ENCODE results near the gene PHOX2A. TPM values are rescaled to one million over a fixed set of nuclear protein-coding genes. Genes with fewer than 3 reads are reported as not detected.
"Not testable (repeated sequence)": the region's sequence is repeated elsewhere in the genome, so short reads cannot be mapped to it uniquely, and the experiment has no call there.

PHOX2A gene
- total RNA-seq (not detected), polyA plus RNA-seq (not detected)

DNA sequence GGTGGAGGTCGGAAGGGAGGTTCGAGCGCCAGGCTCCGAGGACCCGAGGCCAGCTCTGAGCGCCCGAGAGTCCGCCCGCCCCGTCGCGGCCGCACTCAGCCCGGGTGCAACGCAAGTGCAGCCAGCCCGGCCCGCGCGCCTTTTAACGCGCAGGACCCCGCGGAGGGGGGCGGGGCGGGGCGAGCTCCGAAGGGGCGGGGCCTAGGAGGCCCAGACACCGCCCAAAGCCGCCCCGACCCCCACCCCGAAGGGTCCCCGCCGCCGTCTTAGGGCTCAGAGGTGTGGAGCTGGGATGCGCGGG is at the start of gene PHOX2A:
PHOX2A (minus strand) TSS at position 117 of the 301 bp plus-strand sequence. CDS start 172 bp downstream, outside the sequence.
- Mint-ChIP-seq H3K27me3 (peaks cover 42% of the 10 kb centered on the region in 2 donors), H3K4me3 (peak within 1 kb of the TSS; percentile 8 to 57 (median 35)), H3K27ac (peak within 1 kb of the TSS in 1 of 8 donors; percentile 30), H3K36me3 (peaks cover 0 to 1% (median 0%) of the 10 kb centered on the region in 3 donors), H3K4me1 (peaks cover 27 to 36% (median 27%) of the 10 kb centered on the region in 3 donors), H3K9me3 (peaks cover 0 to 2% (median 0%) of the 10 kb centered on the region in 5 donors)
- no peak for DNase-seq
- Histone ChIP-seq H3K4me1 (ENCODE audit: insufficient read depth, low read length) (peaks cover 11% of the 10 kb centered on the region), H3K4me3 (ENCODE audit: low read length) (no peak within 1 kb of the TSS), H3K27ac (ENCODE audit: low read depth, low read length) (no peak within 1 kb of the TSS), H3K27me3 (ENCODE audit: insufficient read depth, low read length, poor library complexity, severe bottlenecking) (peaks cover 60% of the 10 kb centered on the region), H3K9me3 (ENCODE audit: low read length) (no peaks in the 10 kb centered on the region), H3K36me3 (ENCODE audit: insufficient read depth, low read length) (no peaks in the 10 kb centered on the region)
- ChIA-PET CTCF (no interaction called here), POLR2A (no interaction called here)

- Mint-ChIP-seq H3K9me3 (no peaks in the 10 kb centered on the region), H3K4me1 (no peaks in the 10 kb centered on the region), H3K36me3 (peaks cover 0 to 45% (median 4%) of the 10 kb centered on the region in 3 donors), H3K27me3 (no peaks in the 10 kb centered on the region), H3K27ac (no peak overlapping the region), H3K4me3 (no peak overlapping the region)
- CTCF ChIA-PET: no interaction called here
- H3K4me1 ChIP-seq (ENCODE audit: insufficient read depth, low read length): no peaks in the 10 kb centered on the region
- no peaks in the 10 kb centered on the region for H3K27me3 ChIP-seq (ENCODE audit: insufficient read depth, low read length, poor library complexity, severe bottlenecking)
- no peaks in the 10 kb centered on the region for H3K9me3 ChIP-seq (ENCODE audit: low read length)
- no peak overlapping the region for H3K4me3 ChIP-seq (ENCODE audit: low read length)
- no peaks in the 10 kb centered on the region for H3K36me3 ChIP-seq (ENCODE audit: insufficient read depth, low read length)
- POLR2A ChIA-PET: no interaction called here
- no peak overlapping the region for H3K27ac ChIP-seq (ENCODE audit: low read depth, low read length)
- DNase-seq: no peak
These were observed 49.4 kb upstream of the PHOX2A start for GRCh38 chr11:72293391-72293790.

DNA sequence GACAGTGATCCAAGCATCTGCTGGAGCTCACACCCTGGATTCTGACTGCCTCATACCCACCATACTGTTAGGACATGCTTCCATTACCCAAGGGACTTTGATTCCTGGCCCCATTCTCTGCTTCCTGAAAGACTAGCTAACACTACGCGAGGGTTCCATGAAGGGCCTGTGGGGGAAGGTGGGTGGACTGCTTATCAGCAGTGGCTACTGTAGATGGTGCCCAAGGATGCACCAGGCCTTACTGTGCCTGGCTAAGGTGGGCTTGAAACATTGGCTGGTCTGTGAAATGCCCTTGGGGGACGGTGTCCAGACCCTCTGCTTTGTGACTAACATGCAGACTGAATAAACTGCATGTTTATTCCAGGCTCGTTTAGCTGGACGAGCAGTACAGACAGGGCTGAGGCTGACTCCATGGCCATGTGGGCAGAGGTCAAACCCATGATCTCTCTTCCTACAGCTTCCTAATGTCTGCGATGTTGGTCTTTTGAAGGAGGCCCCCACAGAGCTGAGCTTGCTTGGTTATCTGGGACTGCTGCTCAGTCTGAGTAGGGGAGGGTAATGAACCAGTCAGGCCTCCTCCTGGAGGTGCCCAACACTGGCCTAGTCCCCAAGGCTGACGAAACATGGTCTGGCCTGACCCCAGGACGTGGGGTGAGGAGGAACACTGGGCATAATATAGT is 48.3 kb upstream of the PHOX2A start:
- H3K36me3 ChIP-seq (ENCODE audit: insufficient read depth, low read length): no peaks in the 10 kb centered on the region
- H3K4me3 ChIP-seq (ENCODE audit: low read length): no peak overlapping the region
- no peaks in the 10 kb centered on the region for H3K27me3 ChIP-seq (ENCODE audit: insufficient read depth, low read length, poor library complexity, severe bottlenecking)
- CTCF ChIA-PET: interaction anchor here (0.9 kb wide), 1 partner anchor 139 kb away, joined by 4 read pairs; no protein-coding TSS in a partner anchor
- Mint-ChIP-seq H3K27ac (peak overlapping the region in 1 of 8 donors; percentile 32), H3K4me3 (no peak overlapping the region), H3K9me3 (no peaks in the 10 kb centered on the region), H3K27me3 (no peaks in the 10 kb centered on the region), H3K4me1 (no peaks in the 10 kb centered on the region), H3K36me3 (peaks cover 0 to 41% (median 4%) of the 10 kb centered on the region in 3 donors)
- no peak for DNase-seq
- H3K4me1 ChIP-seq (ENCODE audit: insufficient read depth, low read length): no peaks in the 10 kb centered on the region
- H3K27ac ChIP-seq (ENCODE audit: low read depth, low read length): no peak overlapping the region
- no peaks in the 10 kb centered on the region for H3K9me3 ChIP-seq (ENCODE audit: low read length)
- POLR2A ChIA-PET: no interaction called here

GRCh38 chr11:72290741-72291140 is 46.8 kb upstream of the PHOX2A start:
- H3K36me3 ChIP-seq (ENCODE audit: insufficient read depth, low read length); H3K9me3 Mint-ChIP-seq; CTCF ChIA-PET; H3K27me3 Mint-ChIP-seq; H3K4me1 ChIP-seq (ENCODE audit: insufficient read depth, low read length); H3K27ac ChIP-seq (ENCODE audit: low read depth, low read length); H3K27ac Mint-ChIP-seq; H3K4me1 Mint-ChIP-seq; H3K9me3 ChIP-seq (ENCODE audit: low read length); DNase-seq; H3K4me3 Mint-ChIP-seq; H3K27me3 ChIP-seq (ENCODE audit: insufficient read depth, low read length, poor library complexity, severe bottlenecking); H3K4me3 ChIP-seq (ENCODE audit: low read length); POLR2A ChIA-PET: not testable (repeated sequence)
- H3K36me3 Mint-ChIP-seq: peaks cover 0 to 29% (median 3%) of the 10 kb centered on the region in 3 donors

DNA sequence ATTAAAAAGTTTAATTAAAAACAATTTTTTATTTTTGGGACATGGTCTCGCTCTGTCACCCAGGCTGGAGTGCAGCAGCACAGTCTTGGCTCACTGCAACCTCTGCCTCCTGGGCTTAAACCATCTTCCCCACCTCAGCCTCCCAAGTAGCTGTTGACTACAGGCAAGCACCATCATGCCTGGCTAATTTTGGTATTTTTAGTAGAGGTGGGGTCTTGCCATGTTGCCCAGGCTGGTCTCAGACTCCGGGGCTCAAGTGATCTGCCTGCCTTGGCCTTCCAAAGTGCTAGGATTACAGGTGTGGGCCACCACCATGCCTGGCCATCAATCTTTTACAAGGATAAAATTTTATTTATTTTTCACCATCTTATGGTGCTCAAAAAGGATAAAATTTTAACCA is 43.3 kb upstream of the PHOX2A start:
- CTCF ChIA-PET: interaction anchor here (1.2 kb wide), 1 partner anchor 158 kb away, joined by 3 read pairs; no protein-coding TSS in a partner anchor
- Mint-ChIP-seq H3K4me3 (no peak overlapping the region), H3K4me1 (no peaks in the 10 kb centered on the region), H3K9me3 (no peaks in the 10 kb centered on the region), H3K27me3 (peaks cover 8 to 20% of the 10 kb centered on the region in 2 donors), H3K27ac (no peak overlapping the region), H3K36me3 (no peaks in the 10 kb centered on the region)
- peaks cover 5% of the 10 kb centered on the region for H3K27me3 ChIP-seq (ENCODE audit: insufficient read depth, low read length, poor library complexity, severe bottlenecking)
- no peaks in the 10 kb centered on the region for H3K9me3 ChIP-seq (ENCODE audit: low read length)
- no peak overlapping the region for H3K4me3 ChIP-seq (ENCODE audit: low read length)
- H3K4me1 ChIP-seq (ENCODE audit: insufficient read depth, low read length): no peaks in the 10 kb centered on the region
- no peak for DNase-seq
- no peak overlapping the region for H3K27ac ChIP-seq (ENCODE audit: low read depth, low read length)
- POLR2A ChIA-PET: no interaction called here
- no peaks in the 10 kb centered on the region for H3K36me3 ChIP-seq (ENCODE audit: insufficient read depth, low read length)

GRCh38 chr11:72283947-72284346 is 40.0 kb upstream of the PHOX2A start:
- Histone ChIP-seq H3K36me3 (ENCODE audit: insufficient read depth, low read length) (no peaks in the 10 kb centered on the region), H3K27ac (ENCODE audit: low read depth, low read length) (no peak overlapping the region), H3K27me3 (ENCODE audit: insufficient read depth, low read length, poor library complexity, severe bottlenecking) (peaks cover 5% of the 10 kb centered on the region), H3K4me3 (ENCODE audit: low read length) (no peak overlapping the region), H3K4me1 (ENCODE audit: insufficient read depth, low read length) (no peaks in the 10 kb centered on the region), H3K9me3 (ENCODE audit: low read length) (no peaks in the 10 kb centered on the region)
- DNase-seq: no peak
- Mint-ChIP-seq H3K27ac (no peak overlapping the region), H3K9me3 (no peaks in the 10 kb centered on the region), H3K4me3 (no peak overlapping the region), H3K27me3 (peaks cover 19 to 44% of the 10 kb centered on the region in 2 donors), H3K4me1 (no peaks in the 10 kb centered on the region), H3K36me3 (peaks cover 0 to 5% (median 0%) of the 10 kb centered on the region in 3 donors)
- POLR2A ChIA-PET: no interaction called here
- CTCF ChIA-PET: no interaction called here

DNA sequence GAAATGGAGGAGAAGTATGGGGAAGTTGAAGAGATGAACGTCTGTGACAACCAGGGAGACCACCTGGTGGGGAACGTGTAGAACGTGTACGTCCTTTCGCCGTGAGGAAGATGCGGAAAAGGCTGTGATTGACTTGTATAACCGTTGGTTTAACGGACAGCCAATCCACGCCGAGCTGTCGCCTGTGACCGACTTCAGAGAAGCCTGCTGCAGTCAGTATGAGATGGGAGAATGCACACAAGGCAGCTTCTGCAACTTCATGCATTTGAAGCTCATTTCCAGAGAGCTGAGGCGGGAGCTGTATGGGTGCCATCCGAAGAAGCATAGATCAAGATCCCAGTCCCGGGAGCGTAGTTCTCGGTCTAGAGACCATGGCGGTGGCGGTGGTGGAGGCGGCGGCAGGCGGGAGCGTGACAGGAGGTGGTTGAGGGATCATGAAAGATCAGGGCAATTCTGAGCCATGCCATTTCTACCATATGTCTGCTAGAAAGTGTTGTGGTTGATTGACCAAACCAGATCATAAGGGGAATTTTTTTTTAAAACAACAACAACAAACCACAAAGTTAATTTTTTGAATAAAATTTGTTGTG is 36.8 kb upstream of the PHOX2A start:
- Mint-ChIP-seq H3K27me3 (peaks cover 28 to 64% of the 10 kb centered on the region in 2 donors), H3K27ac (no peak overlapping the region), H3K36me3 (peaks cover 0 to 5% (median 0%) of the 10 kb centered on the region in 3 donors), H3K4me3 (no peak overlapping the region), H3K9me3 (peaks cover 0 to 3% (median 0%) of the 10 kb centered on the region in 5 donors), H3K4me1 (no peaks in the 10 kb centered on the region)
- DNase-seq: no peak
- no peaks in the 10 kb centered on the region for H3K4me1 ChIP-seq (ENCODE audit: insufficient read depth, low read length)
- H3K36me3 ChIP-seq (ENCODE audit: insufficient read depth, low read length): no peaks in the 10 kb centered on the region
- H3K9me3 ChIP-seq (ENCODE audit: low read length): no peaks in the 10 kb centered on the region
- POLR2A ChIA-PET: no interaction called here
- no peak overlapping the region for H3K27ac ChIP-seq (ENCODE audit: low read depth, low read length)
- H3K4me3 ChIP-seq (ENCODE audit: low read length): no peak overlapping the region
- CTCF ChIA-PET: no interaction called here
- peaks cover 10% of the 10 kb centered on the region for H3K27me3 ChIP-seq (ENCODE audit: insufficient read depth, low read length, poor library complexity, severe bottlenecking)

DNA sequence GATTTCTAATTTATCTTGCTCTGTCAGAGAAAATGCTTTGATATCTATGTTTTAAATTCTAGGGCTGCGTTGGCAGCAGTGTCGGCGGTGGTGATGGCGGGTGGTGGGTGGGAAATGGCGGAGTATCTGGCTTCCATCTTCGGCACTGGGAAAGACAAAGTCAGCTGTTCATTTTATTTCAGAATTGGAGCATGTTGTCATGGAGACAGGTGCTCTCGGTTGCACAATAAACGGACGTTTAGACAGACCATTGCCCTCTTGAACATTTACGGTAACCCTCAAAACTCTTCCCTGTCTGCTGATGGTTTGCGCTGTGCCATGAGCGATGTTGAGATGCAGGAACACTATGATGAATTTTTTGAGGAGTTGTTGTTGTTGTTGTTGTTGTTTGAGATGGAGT is 36.1 kb upstream of the PHOX2A start:
- peaks cover 0 to 3% (median 0%) of the 10 kb centered on the region in 5 donors for H3K9me3 Mint-ChIP-seq
- H3K27me3 Mint-ChIP-seq: peaks cover 28 to 67% of the 10 kb centered on the region in 2 donors
- no peak for DNase-seq
- H3K4me3 ChIP-seq (ENCODE audit: low read length): no peak overlapping the region
- no peak overlapping the region for H3K27ac ChIP-seq (ENCODE audit: low read depth, low read length)
- H3K4me1 ChIP-seq (ENCODE audit: insufficient read depth, low read length): no peaks in the 10 kb centered on the region
- H3K4me3 Mint-ChIP-seq: no peak overlapping the region
- POLR2A ChIA-PET: no interaction called here
- no peak overlapping the region for H3K27ac Mint-ChIP-seq
- H3K36me3 ChIP-seq (ENCODE audit: insufficient read depth, low read length): no peaks in the 10 kb centered on the region
- peaks cover 0 to 5% (median 0%) of the 10 kb centered on the region in 3 donors for H3K36me3 Mint-ChIP-seq
- CTCF ChIA-PET: interaction anchor here (1.3 kb wide), 1 partner anchor 10 kb away, joined by 3 read pairs; no protein-coding TSS in a partner anchor
- H3K9me3 ChIP-seq (ENCODE audit: low read length): no peaks in the 10 kb centered on the region
- H3K27me3 ChIP-seq (ENCODE audit: insufficient read depth, low read length, poor library complexity, severe bottlenecking): peaks cover 10% of the 10 kb centered on the region
- H3K4me1 Mint-ChIP-seq: no peaks in the 10 kb centered on the region

Data from CD8-positive, alpha-beta memory T cell (primary cell).